CD4-positive, alpha-beta T cell treated with Interleukin-17A for 4 hours (primary cell): Measurements from ENCODE around the gene LRRC8B.
"Not testable (repeated sequence)": the region's sequence is repeated elsewhere in the genome, so short reads cannot be mapped to it uniquely, and the experiment has no call there.

ENCODE experiments used
- DNase-seq: peaks from one replicate; pipeline ENCODE4 v3.0.0-alpha.2; 2020; ENCODE audit warnings: mixed read lengths

LRRC8B gene

GRCh38 chr1:89525169-89525855, 683 bp downstream of the LRRC8B start:
- DNase-seq, result peak; percentile 50

GRCh38 chr1:89527256-89527655, 2.6 kb downstream of the LRRC8B start:
- DNase-seq, result no peak

- DNase-seq, result no peak
These were observed 3.2 kb downstream of the LRRC8B start for GRCh38 chr1:89527750-89528381.

- DNase-seq, result no peak
These were observed 3.8 kb downstream of the LRRC8B start for GRCh38 chr1:89528382-89528780.

- no peak for DNase-seq
These were observed 4.6 kb downstream of the LRRC8B start for GRCh38 chr1:89529196-89529595.

GRCh38 chr1:89530444-89531089, 5.9 kb downstream of the LRRC8B start:
- DNase-seq, result no peak

- no peak for DNase-seq
These were observed 7.0 kb downstream of the LRRC8B start for GRCh38 chr1:89531480-89532139.

GRCh38 chr1:89532228-89532627, 7.6 kb downstream of the LRRC8B start:
- no peak for DNase-seq

GRCh38 chr1:89532866-89533265, 8.2 kb downstream of the LRRC8B start:
- DNase-seq, result no peak

GRCh38 chr1:89535537-89535936, 10.9 kb downstream of the LRRC8B start:
- no peak for DNase-seq

- DNase-seq, result no peak
These were observed 12.1 kb downstream of the LRRC8B start for GRCh38 chr1:89536555-89537341.

GRCh38 chr1:89538361-89538760, 13.7 kb downstream of the LRRC8B start:
- no peak for DNase-seq

GRCh38 chr1:89539128-89539527, 14.5 kb downstream of the LRRC8B start:
- no peak for DNase-seq

GRCh38 chr1:89540406-89540970, 15.9 kb downstream of the LRRC8B start:
- no peak for DNase-seq

- DNase-seq, result no peak
These were observed 17.7 kb downstream of the LRRC8B start for GRCh38 chr1:89542345-89542744.

- not testable (repeated sequence) for DNase-seq
These were observed 19.0 kb downstream of the LRRC8B start for GRCh38 chr1:89543632-89544031.

GRCh38 chr1:89545264-89546038, 20.8 kb downstream of the LRRC8B start:
- DNase-seq, result peak; percentile 10

GRCh38 chr1:89546082-89546889, 21.7 kb downstream of the LRRC8B start:
- no peak for DNase-seq

- no peak for DNase-seq
These were observed 22.4 kb downstream of the LRRC8B start for GRCh38 chr1:89546934-89547562.

GRCh38 chr1:89547563-89548116, 23.0 kb downstream of the LRRC8B start:
- DNase-seq, result no peak
